Measurements from ENCODE around the gene RPA1.

The RPA1 gene

GRCh38 chr17:1942666-1943435, 113.0 kb downstream of the RPA1 start:
- DNase-seq (ENCODE audit: low spot score): no peak

GRCh38 chr17:1943436-1943831, 113.6 kb downstream of the RPA1 start:
- DNase-seq (ENCODE audit: low spot score): no peak

- DNase-seq (ENCODE audit: low spot score): no peak
These were observed 115.8 kb downstream of the RPA1 start for GRCh38 chr17:1945621-1946020.

GRCh38 chr17:1946021-1946932, 116.5 kb downstream of the RPA1 start:
- no peak for DNase-seq (ENCODE audit: low spot score)

- DNase-seq (ENCODE audit: low spot score): no peak
These were observed 117.5 kb downstream of the RPA1 start for GRCh38 chr17:1947229-1947742.

GRCh38 chr17:1947743-1948516, 118.1 kb downstream of the RPA1 start:
- DNase-seq (ENCODE audit: low spot score): no peak

- DNase-seq (ENCODE audit: low spot score): no peak
These were observed 118.7 kb downstream of the RPA1 start for GRCh38 chr17:1948517-1948825.
